Adipose tissue (tissue), 3 donors: ENCODE measurements around the gene RNF5. TPM values are rescaled to one million over a fixed set of nuclear protein-coding genes. Genes with fewer than 3 reads are reported as not detected.

Experiments used
- H3K27ac ChIP-seq: one replicate; pipeline ENCODE4 v1.5.1; 2013; ENCODE audit warnings: low read depth, low read length
- WGBS, 3 donors: extraction: QIAGEN DNeasy Blood & Tissue Kit; methylation state at CpG; one replicate each; pipeline ENCODE4 v1.1.7; 2013; 5-methylcytosine and 5-hydroxymethylcytosine counted together
- polyA plus RNA-seq, 3 donors: library from polyadenylated mRNA; stranded (reverse); fragments of 200-250 nt; gene quantifications; one replicate each; pipeline ENCODE4 v1.2.3, GENCODE V29; 2013
- donor health status: healthy with polysubstance abuse.
- donor health status: Bipolar disorder and iron deficiency.
- donor health status: healthy.

Gene RNF5
- polyA plus RNA-seq, 3 donors, result 37.7 to 82.3 (median 49.6) TPM

DNA sequence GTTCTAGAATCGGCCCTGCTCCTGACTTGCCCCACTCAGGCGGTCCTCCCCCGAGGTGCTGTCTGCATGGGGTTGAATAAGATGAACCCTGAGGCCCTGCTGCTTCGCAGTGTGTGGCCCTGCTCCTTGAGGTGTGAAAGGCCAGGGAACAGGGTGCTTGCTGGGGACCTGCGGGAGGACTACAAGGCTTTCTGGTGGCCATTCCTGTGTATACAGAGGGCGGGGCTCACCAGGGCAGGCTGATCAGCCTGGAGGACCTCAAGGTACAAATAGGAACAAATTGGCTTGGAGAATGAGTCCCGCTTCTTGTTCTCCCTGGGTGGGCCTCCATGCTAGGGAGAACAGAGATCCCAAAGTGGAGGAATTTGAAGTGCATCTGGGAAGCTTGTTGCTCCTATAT, 40.0 kb downstream of the RNF5 start:
- H3K27ac ChIP-seq, result no peak overlapping the region
- 68 to 82% (median 82%) methylated on average over 7 of the region's 7 CpGs for WGBS, 3 donors

GRCh38 chr6:32220021-32220420, 41.8 kb downstream of the RNF5 start:
- WGBS, 3 donors, result 58 to 81% (median 81%) methylated on average over 4 of the region's 4 CpGs
- no peak overlapping the region for H3K27ac ChIP-seq

GRCh38 chr6:32222333-32223230, 44.4 kb downstream of the RNF5 start:
- 71 to 87% (median 79%) methylated on average over 8 of the region's 8 CpGs for WGBS, 3 donors
- no peak overlapping the region for H3K27ac ChIP-seq

DNA sequence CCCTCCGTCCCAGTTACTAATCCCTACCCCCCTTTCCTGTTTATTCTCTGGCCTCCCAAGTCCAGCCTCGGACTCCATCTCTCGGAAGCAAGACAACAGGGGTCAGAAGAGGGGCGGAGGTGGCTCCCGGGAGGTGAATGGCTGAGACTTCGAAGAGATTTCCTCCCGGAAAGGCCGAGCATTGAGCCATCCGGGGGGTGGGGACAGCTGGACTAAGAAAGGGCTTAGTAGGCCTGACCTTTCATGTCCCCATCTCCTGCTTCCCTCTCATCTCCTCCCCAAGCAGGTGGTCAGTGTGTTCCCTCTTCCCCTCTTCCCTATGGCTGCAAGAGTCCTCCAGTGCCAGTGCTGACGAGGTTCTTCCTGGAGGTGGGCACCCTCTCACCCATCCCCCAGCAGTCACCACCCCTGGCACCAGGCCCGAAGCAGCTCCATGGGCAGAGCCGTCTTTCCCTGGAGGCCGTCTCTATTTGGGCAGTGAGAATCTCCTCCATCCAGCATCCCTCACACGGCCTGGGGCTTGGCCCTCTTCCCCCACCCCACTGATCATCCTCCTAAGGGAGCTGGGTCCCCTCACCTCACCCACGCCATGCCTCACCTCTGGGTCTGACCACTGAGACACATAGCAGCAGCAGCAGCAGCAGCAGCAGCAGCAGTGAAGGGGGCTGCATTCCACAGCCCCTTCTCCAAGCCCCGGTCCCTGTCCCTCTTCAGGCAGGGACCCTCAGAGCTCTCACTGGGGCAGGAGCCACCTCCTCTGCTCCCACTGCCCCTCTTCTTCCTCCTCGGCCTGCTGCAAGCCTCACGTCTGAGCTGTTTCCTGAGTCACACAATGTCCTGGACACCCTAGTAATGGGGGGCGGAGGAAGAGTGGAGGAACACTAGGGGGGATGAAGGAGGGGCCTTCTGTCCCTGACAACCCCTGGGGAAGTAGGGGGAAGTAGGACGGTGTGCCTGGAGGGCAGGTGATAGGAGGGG, 45.3 kb downstream of the RNF5 start, which contains the start of gene NOTCH4:
NOTCH4 (minus strand) TSS at position 810 of the 978 bp plus-strand sequence; CDS start at position 671, 139 bp downstream.
- no peak within 1 kb of the TSS for H3K27ac ChIP-seq
- WGBS, 3 donors, result 34 to 52% (median 46%) methylated on average over 20 of the region's 20 CpGs

DNA sequence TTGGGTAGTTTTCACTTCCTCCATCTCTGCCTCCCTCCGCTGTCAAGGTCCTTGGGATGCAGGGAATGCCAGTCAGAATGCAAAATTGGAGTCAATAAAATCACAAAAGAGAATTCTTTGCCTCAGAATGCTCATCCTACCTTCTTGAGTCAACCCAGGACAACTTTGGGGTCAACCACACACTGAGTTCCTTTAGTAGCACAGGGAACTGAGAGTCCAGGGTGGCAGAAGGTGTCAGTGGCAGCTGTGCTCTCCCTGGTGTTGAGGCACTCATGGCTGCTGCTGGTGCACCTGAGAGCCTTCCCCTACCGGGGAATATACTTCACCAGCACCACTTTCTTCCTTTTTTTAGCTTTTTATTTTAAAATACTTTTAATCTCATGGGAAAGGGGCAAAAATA, 46.5 kb downstream of the RNF5 start:
- 76 to 85% (median 82%) methylated on average over 2 of the region's 2 CpGs for WGBS, 3 donors
- H3K27ac ChIP-seq, result no peak overlapping the region

DNA sequence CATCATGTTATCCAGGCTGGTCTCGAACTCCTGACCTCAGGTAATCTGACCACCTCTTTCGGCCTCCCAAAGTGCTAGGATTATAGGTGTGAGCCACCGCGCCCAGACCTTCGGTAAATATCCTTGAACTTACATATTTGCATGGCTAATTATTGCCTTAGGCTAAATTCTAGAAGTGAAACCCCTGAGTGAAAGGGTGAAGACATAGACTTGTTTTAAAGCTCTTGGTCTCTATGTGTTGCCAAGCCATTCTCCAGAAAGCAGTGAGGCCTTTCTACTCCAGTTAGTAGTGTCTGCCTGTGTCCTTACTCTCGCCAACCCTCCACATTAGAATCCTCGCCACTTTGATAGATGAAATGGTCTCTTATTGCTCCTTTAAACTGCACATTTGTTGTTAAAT, 48.2 kb downstream of the RNF5 start:
- WGBS, 3 donors, result 89 to 97% (median 97%) methylated on average over 7 of the region's 7 CpGs

More for the DNA sequence above, 48.2 kb downstream of the RNF5 start:
- H3K27ac ChIP-seq, result no peak overlapping the region

Other genes starting within 250 kb of the RNF5 start
- 100 to 1,000 TPM in 1 of 3 donors, 10 to 100 TPM in 2; 23.8 to 211 (median 49.8) TPM for gene CFB, start 232.3 kb upstream of the RNF5 start, polyA plus RNA-seq
- gene NELFE, start 219.4 kb upstream of the RNF5 start, polyA plus RNA-seq, result 10 to 100 TPM; 38.8 to 60.8 (median 53.2) TPM
- 10 to 100 TPM; 28.7 to 62.6 (median 59.6) TPM for gene SKIC2, start 219.2 kb upstream of the RNF5 start, polyA plus RNA-seq
- gene DXO, start 206.3 kb upstream of the RNF5 start, polyA plus RNA-seq, result 10 to 100 TPM; 10.4 to 20.8 (median 15.8) TPM
- 100 to 1,000 TPM in 2 of 3 donors, 10 to 100 TPM in 1; 20.8 to 180 (median 112) TPM for gene C4A, start 196.3 kb upstream of the RNF5 start, polyA plus RNA-seq
- gene C4B, start 163.6 kb upstream of the RNF5 start, polyA plus RNA-seq, result 100 to 1,000 TPM in 1 of 3 donors, 10 to 100 TPM in 2; 22.4 to 207 (median 93.8) TPM
- 1 to 10 TPM in 2 of 3 donors, under 1 TPM in 1; 0.71 to 2.1 (median 1.4) TPM for gene CYP21A2, start 140.0 kb upstream of the RNF5 start, polyA plus RNA-seq
- gene TNXB, start 69.1 kb upstream of the RNF5 start, polyA plus RNA-seq, result 10 to 100 TPM in 2 of 3 donors, 1 to 10 TPM in 1; 5.3 to 65.0 (median 47.4) TPM
- 10 to 100 TPM; 36.8 to 53.4 (median 38.2) TPM for gene ATF6B, start 50.2 kb upstream of the RNF5 start, polyA plus RNA-seq
- 1 to 10 TPM; 3.3 to 5.0 (median 4.3) TPM for gene FKBPL, start 48.1 kb upstream of the RNF5 start, polyA plus RNA-seq
- gene PRRT1, start 26.5 kb upstream of the RNF5 start, polyA plus RNA-seq, result 1 to 10 TPM in 2 of 3 donors, under 1 TPM in 1; 0.70 to 5.6 (median 1.4) TPM
- gene PPT2, start 24.3 kb upstream of the RNF5 start, polyA plus RNA-seq, result 10 to 100 TPM in 2 of 3 donors, 1 to 10 TPM in 1; 6.3 to 18.5 (median 13.2) TPM
- 10 to 100 TPM in 2 of 3 donors, 1 to 10 TPM in 1; 5.3 to 49.7 (median 12.4) TPM for gene EGFL8, start 13.8 kb upstream of the RNF5 start, polyA plus RNA-seq
- 10 to 100 TPM; 19.9 to 56.3 (median 43.1) TPM for gene AGPAT1, start 2.3 kb upstream of the RNF5 start, polyA plus RNA-seq
- gene AGER, start 5.8 kb downstream of the RNF5 start, polyA plus RNA-seq, result 1 to 10 TPM; 2.6 to 3.3 (median 3.1) TPM
- gene PBX2, start 11.8 kb downstream of the RNF5 start, polyA plus RNA-seq, result 10 to 100 TPM; 19.0 to 60.2 (median 33.5) TPM
- gene GPSM3, start 14.2 kb downstream of the RNF5 start, polyA plus RNA-seq, result 10 to 100 TPM in 2 of 3 donors, 1 to 10 TPM in 1; 3.9 to 71.0 (median 27.7) TPM
- 100 to 1,000 TPM in 1 of 3 donors, 10 to 100 TPM in 2; 11.7 to 171 (median 44.5) TPM for gene NOTCH4, start 45.7 kb downstream of the RNF5 start, polyA plus RNA-seq
- not detected for gene TSBP1, start 193.5 kb downstream of the RNF5 start, polyA plus RNA-seq
- not detected for gene BTNL2, start 228.8 kb downstream of the RNF5 start, polyA plus RNA-seq